Gastrocnemius medialis (tissue), 4 donors: ENCODE data around the gene SH3RF1. TPM values are rescaled to one million over a fixed set of nuclear protein-coding genes. Genes with fewer than 3 reads are reported as not detected.
A peak's percentile ranks its signal among the peaks of the same experiment; 100 is the strongest.

Experiments used
- ATAC-seq, 2 donors: fragments of 150-250 bp; one replicate each; pipeline ENCODE4 v1.9.1; 2016
- DNase-seq, 2 donors: peaks; one replicate each; pipeline ENCODE4 v3.0.0-alpha.2; 2019
- H3K27ac ChIP-seq, 4 donors: fragments of 200-600 bp; sonication (generic); 1 replicate in 1 of 4; 2 replicates in 3 of 4; pipeline ENCODE4 v1.5.1; 2016 to 2018; ENCODE audit warnings: mild to moderate bottlenecking in 2 of 4, moderate library complexity in 1 of 4
- H3K27me3 ChIP-seq, 3 donors: fragments of 200-600 bp; sonication (generic) in 2 of 3; 1 replicate in 1 of 3; 2 replicates in 2 of 3; pipeline versions ENCODE4 v1.5.1 to v1.6.0; 2016 to 2019; ENCODE audit warnings: mild to moderate bottlenecking in 1 of 3, moderate library complexity in 1 of 3
- H3K36me3 ChIP-seq, 2 donors: fragments of 200-600 bp; sonication (generic) in 1 of 2; one replicate each; pipeline ENCODE4 v1.5.1; 2017 to 2018
- H3K4me1 ChIP-seq, 2 donors: fragments of 200-600 bp; sonication (generic) in 1 of 2; one replicate each; pipeline ENCODE4 v1.5.1; 2016 to 2017; ENCODE audit warnings: mild to moderate bottlenecking in 2 of 2
- H3K4me3 ChIP-seq, 4 donors: fragments of 200-600 bp; sonication (generic) in 3 of 4; 1 replicate in 1 of 4; 2 replicates in 3 of 4; pipeline ENCODE4 v1.5.1; 2016 to 2019; ENCODE audit warnings: mild to moderate bottlenecking in 2 of 4
- H3K9me3 ChIP-seq, 3 donors: fragments of 200-600 bp; sonication (generic) in 2 of 3; 1 replicate in 1 of 3; 2 replicates in 2 of 3; pipeline ENCODE4 v1.5.1; 2016 to 2019
- POLR2A ChIP-seq, 2 donors: fragments of 450-650 bp; IDR thresholded peaks; one replicate each; pipeline ENCODE4 v1.6.1; 2017; ENCODE audit warnings: antibody characterized with exemption in 2 of 2, mild to moderate bottlenecking in 2 of 2, moderate library complexity in 2 of 2
- in situ Hi-C, 4 donors: fragments of 200-750 bp; cut with MboI; loops; one replicate each; pipeline versions ENCODE4 v1.15.0 to v1.8.0; 2017; ENCODE audit warnings: low sequenced_read_pairs in 4 of 4
- intact Hi-C: fragments of 100-400 bp; cut with DNase I; formaldehyde crosslinking; loops from one replicate; pipeline ENCODE4 v1.15.1; 2023; ENCODE audit warnings: low total_unique reads
- total RNA-seq, 4 donors: library from RNA; depleted of rRNA; stranded (reverse); fragments of >200 nt; gene quantifications; one replicate each; pipeline versions ENCODE4 v1.1.0 to v1.2.3, GENCODE V29; 2016
- TF ChIP-seq, protein P1 (sequence below), 5 experiments: fragments of 450-650 bp in 3 of 5; fragments of 200-600 bp in 2 of 5; sonication (generic) in 2 of 5; IDR thresholded peaks in 4 of 5; conservative IDR thresholded peaks in 1 of 5; 1 replicate in 4 of 5; 2 replicates in 1 of 5; pipeline ENCODE4 v1.5.1; 2016 to 2019; ENCODE audit warnings: antibody characterized with exemption in 5 of 5, mild to moderate bottlenecking in 3 of 5, moderate library complexity in 3 of 5

SH3RF1 gene
- total RNA-seq, 4 donors from 2014 or later: 12.6 to 27.0 (median 13.4) TPM

GRCh38 chr4:169052594-169052945 is 218.2 kb downstream of the SH3RF1 start:
- Histone ChIP-seq H3K27ac (peak overlapping the region in 3 of 4 donors; percentile 78 to 88 (median 85)), H3K4me3 (no peak overlapping the region), H3K9me3 (no peaks in the 10 kb centered on the region), H3K36me3 (no peaks in the 10 kb centered on the region), H3K27me3 (no peaks in the 10 kb centered on the region), H3K4me1 (peaks cover 13 to 32% of the 10 kb centered on the region in 2 donors)
- in situ Hi-C loops (no loop called here), intact Hi-C loops (no loop called here)
- ATAC-seq: no peak
- TF ChIP-seq POLR2A (IDR thresholded peaks at IDR 0.05): no peak
- TF ChIP-seq, protein P1, sequence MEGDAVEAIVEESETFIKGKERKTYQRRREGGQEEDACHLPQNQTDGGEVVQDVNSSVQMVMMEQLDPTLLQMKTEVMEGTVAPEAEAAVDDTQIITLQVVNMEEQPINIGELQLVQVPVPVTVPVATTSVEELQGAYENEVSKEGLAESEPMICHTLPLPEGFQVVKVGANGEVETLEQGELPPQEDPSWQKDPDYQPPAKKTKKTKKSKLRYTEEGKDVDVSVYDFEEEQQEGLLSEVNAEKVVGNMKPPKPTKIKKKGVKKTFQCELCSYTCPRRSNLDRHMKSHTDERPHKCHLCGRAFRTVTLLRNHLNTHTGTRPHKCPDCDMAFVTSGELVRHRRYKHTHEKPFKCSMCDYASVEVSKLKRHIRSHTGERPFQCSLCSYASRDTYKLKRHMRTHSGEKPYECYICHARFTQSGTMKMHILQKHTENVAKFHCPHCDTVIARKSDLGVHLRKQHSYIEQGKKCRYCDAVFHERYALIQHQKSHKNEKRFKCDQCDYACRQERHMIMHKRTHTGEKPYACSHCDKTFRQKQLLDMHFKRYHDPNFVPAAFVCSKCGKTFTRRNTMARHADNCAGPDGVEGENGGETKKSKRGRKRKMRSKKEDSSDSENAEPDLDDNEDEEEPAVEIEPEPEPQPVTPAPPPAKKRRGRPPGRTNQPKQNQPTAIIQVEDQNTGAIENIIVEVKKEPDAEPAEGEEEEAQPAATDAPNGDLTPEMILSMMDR (IDR thresholded peaks at IDR 0.05 in 4 of 5, conservative IDR thresholded peaks at IDR 0.05 in 1 of 5): no peak
- DNase-seq: no peak

- peak overlapping the region; percentile 76 to 88 (median 82) for H3K27ac ChIP-seq
- H3K27me3 ChIP-seq: no peaks in the 10 kb centered on the region
- H3K4me1 ChIP-seq: peaks cover 13 to 32% of the 10 kb centered on the region in 2 donors
- ATAC-seq: no peak
- in situ Hi-C loops (no loop called here), intact Hi-C loops (no loop called here)
- TF ChIP-seq POLR2A (IDR thresholded peaks at IDR 0.05): no peak
- TF ChIP-seq, protein P1 (IDR thresholded peaks at IDR 0.05 in 4 of 5, conservative IDR thresholded peaks at IDR 0.05 in 1 of 5): no peak
- no peaks in the 10 kb centered on the region for H3K9me3 ChIP-seq
- no peaks in the 10 kb centered on the region for H3K36me3 ChIP-seq
- H3K4me3 ChIP-seq: no peak overlapping the region
- DNase-seq: no peak
Observed at GRCh38 chr4:169051761-169052593, 218.8 kb downstream of the SH3RF1 start.

DNA sequence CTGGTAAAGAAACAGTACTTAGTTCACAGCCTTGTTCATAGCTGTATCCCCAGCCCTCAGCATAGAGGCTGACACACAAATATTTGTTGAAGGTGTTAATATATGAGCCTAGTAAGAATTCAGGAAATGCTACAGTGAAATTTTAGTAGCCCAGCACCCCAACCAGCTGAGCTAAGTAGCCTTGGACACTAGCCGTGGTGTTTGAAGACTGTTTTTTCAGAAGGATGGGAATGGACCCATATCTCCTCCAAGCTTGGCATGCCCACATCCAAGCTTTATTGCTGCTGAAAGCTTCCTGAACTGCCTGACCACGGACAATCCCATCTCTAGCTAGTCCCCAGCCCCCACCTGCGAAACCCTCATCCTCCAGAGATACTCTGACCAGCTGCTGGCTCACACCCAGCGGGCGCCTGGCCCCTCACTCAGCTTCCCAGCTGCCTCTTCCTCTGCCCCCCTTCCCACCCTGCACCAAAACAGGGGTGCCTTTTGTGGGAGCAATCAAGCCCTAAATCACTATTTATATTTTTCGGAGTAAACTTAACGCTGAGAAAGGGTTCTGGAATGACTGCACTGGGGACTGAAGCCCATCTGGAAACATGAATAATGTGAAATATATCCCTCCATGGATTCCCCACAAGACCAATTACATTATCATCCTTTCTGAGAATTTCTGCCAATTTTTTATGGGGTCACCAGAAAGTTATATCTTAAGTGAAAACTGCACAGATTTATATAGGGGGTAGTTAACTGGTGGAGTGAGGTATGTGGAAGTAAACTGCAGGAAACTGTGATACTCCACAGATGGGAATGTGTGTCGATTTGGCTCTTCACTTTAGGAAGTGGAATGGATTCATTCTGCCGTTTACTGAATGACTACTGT is 219.6 kb downstream of the SH3RF1 start:
- no peak for DNase-seq
- no peaks in the 10 kb centered on the region for H3K27me3 ChIP-seq
- no peaks in the 10 kb centered on the region for H3K9me3 ChIP-seq
- intact Hi-C loops (no loop called here), in situ Hi-C loops (no loop called here)
- no peak overlapping the region for H3K4me3 ChIP-seq
- H3K36me3 ChIP-seq: no peaks in the 10 kb centered on the region
- no peak for TF ChIP-seq POLR2A (IDR thresholded peaks at IDR 0.05)
- TF ChIP-seq, protein P1 (IDR thresholded peaks at IDR 0.05 in 4 of 5, conservative IDR thresholded peaks at IDR 0.05 in 1 of 5): no peak
- ATAC-seq: no peak
- H3K4me1 ChIP-seq: peaks cover 13 to 32% of the 10 kb centered on the region in 2 donors
- H3K27ac ChIP-seq: peak overlapping the region; percentile 76 to 88 (median 82)

- Histone ChIP-seq H3K4me1 (peaks cover 13 to 32% of the 10 kb centered on the region in 2 donors), H3K27ac (peak overlapping the region; percentile 76 to 88 (median 82)), H3K4me3 (no peak overlapping the region), H3K9me3 (no peaks in the 10 kb centered on the region), H3K27me3 (no peaks in the 10 kb centered on the region), H3K36me3 (no peaks in the 10 kb centered on the region)
- TF ChIP-seq POLR2A (IDR thresholded peaks at IDR 0.05): no peak
- TF ChIP-seq, protein P1 (IDR thresholded peaks at IDR 0.05 in 4 of 5, conservative IDR thresholded peaks at IDR 0.05 in 1 of 5): no peak
- intact Hi-C loops: no loop called here
- DNase-seq (no peak), ATAC-seq (peak; percentile 75 to 77)
- in situ Hi-C loops: no loop called here
Observed at GRCh38 chr4:169050284-169050683, 220.5 kb downstream of the SH3RF1 start.
